Tibial nerve (tissue), 4 donors: Measurements from ENCODE around the gene OSTM1. TPM values are rescaled to one million over a fixed set of nuclear protein-coding genes. Genes with fewer than 3 reads are reported as not detected.

ENCODE experiments used
- DNase-seq, 2 donors: peaks; one replicate each; pipeline ENCODE4 v3.0.0-alpha.2; 2019; ENCODE audit warnings: low spot score in 2 of 2
- H3K27ac ChIP-seq, 4 donors: fragments of 200-600 bp; sonication (generic) in 3 of 4; one replicate each; pipeline ENCODE4 v1.5.1; 2017 to 2019; ENCODE audit warnings: mild to moderate bottlenecking in 1 of 4
- H3K27me3 ChIP-seq, 2 donors: fragments of 200-600 bp; sonication (generic) in 1 of 2; one replicate each; pipeline versions ENCODE4 v1.5.1 to v1.6.0; 2017 to 2019
- H3K36me3 ChIP-seq, 3 donors: fragments of 200-600 bp; sonication (generic); one replicate each; pipeline ENCODE4 v1.5.1; 2018 to 2019
- H3K4me1 ChIP-seq, 4 donors: fragments of 200-600 bp; sonication (generic) in 3 of 4; one replicate each; pipeline ENCODE4 v1.5.1; 2017 to 2019
- H3K4me3 ChIP-seq, 4 donors: fragments of 200-600 bp; sonication (generic) in 3 of 4; one replicate each; pipeline ENCODE4 v1.5.1; 2017 to 2019; ENCODE audit warnings: mild to moderate bottlenecking in 1 of 4, moderate library complexity in 1 of 4
- H3K9me3 ChIP-seq, 4 donors: fragments of 200-600 bp; sonication (generic) in 3 of 4; one replicate each; pipeline ENCODE4 v1.5.1; 2017 to 2019
- CTCF ChIP-seq, 5 experiments: fragments of 200-600 bp in 3 of 5; fragments of 450-650 bp in 2 of 5; sonication (generic) in 3 of 5; IDR thresholded peaks; one replicate each; pipeline ENCODE4 v1.5.1; 2016 to 2019; ENCODE audit warnings: antibody characterized with exemption in 5 of 5, mild to moderate bottlenecking in 3 of 5, moderate library complexity in 2 of 5
- EP300 ChIP-seq, 2 donors: sonication (generic); formaldehyde crosslinking; IDR thresholded peaks; one replicate each; pipeline ENCODE4 v1.6.1; 2017; ENCODE audit warnings: antibody characterized with exemption in 2 of 2, mild to moderate bottlenecking in 1 of 2
- POLR2A ChIP-seq, 2 donors: fragments of 450-650 bp; IDR thresholded peaks; one replicate each; pipeline ENCODE4 v1.6.1; 2017; ENCODE audit warnings: antibody characterized with exemption in 2 of 2, mild to moderate bottlenecking in 2 of 2, moderate library complexity in 2 of 2
- WGBS, 2 donors: methylation state at CpG; one replicate each; pipeline ENCODE4 v1.1.5; 2018; 5-methylcytosine and 5-hydroxymethylcytosine counted together
- total RNA-seq, 4 donors: library from RNA; depleted of rRNA; stranded (reverse); fragments of >200 nt; gene quantifications; one replicate each; pipeline ENCODE4 v1.1.0, GENCODE V29; 2016

Gene OSTM1
- total RNA-seq, 4 donors from 2014 or later: 49.8 to 136 (median 96.0) TPM

- DNase-seq: no peak
- H3K36me3 ChIP-seq: peaks cover 0 to 16% (median 0%) of the 10 kb centered on the region in 3 donors
- peaks cover 0 to 22% (median 8%) of the 10 kb centered on the region in 4 donors for H3K4me1 ChIP-seq
- H3K4me3 ChIP-seq: no peak overlapping the region
- H3K27ac ChIP-seq: no peak overlapping the region
- no peaks in the 10 kb centered on the region for H3K9me3 ChIP-seq
- 83 to 92% methylated on average over 3 of the region's 3 CpGs for WGBS, 2 donors
- TF ChIP-seq POLR2A (IDR thresholded peaks at IDR 0.05): no peak
- no peaks in the 10 kb centered on the region for H3K27me3 ChIP-seq
Observed at GRCh38 chr6:108071736-108072276, 2.7 kb downstream of the OSTM1 start.

GRCh38 chr6:108068618-108069017 lies 5.9 kb downstream of the OSTM1 start:
- no peaks in the 10 kb centered on the region for H3K27me3 ChIP-seq
- H3K4me1 ChIP-seq: peaks cover 0 to 9% (median 2%) of the 10 kb centered on the region in 4 donors
- no peak overlapping the region for H3K27ac ChIP-seq
- H3K36me3 ChIP-seq: peaks cover 0 to 34% (median 0%) of the 10 kb centered on the region in 3 donors
- TF ChIP-seq EP300 (IDR thresholded peaks at IDR 0.05): no peak
- no peaks in the 10 kb centered on the region for H3K9me3 ChIP-seq
- no peak overlapping the region for H3K4me3 ChIP-seq
- DNase-seq: no peak
- WGBS, 2 donors: 74 to 83% methylated on average over 2 of the region's 2 CpGs

- TF ChIP-seq EP300 (IDR thresholded peaks at IDR 0.05): no peak
- TF ChIP-seq CTCF (IDR thresholded peaks at IDR 0.05): no peak
- no peak for TF ChIP-seq POLR2A (IDR thresholded peaks at IDR 0.05)
- peaks cover 0 to 5% (median under 1%) of the 10 kb centered on the region in 4 donors for H3K4me1 ChIP-seq
- no peak overlapping the region for H3K27ac ChIP-seq
- no peak for DNase-seq
- peaks cover 0 to 39% (median 0%) of the 10 kb centered on the region in 3 donors for H3K36me3 ChIP-seq
- no peaks in the 10 kb centered on the region for H3K27me3 ChIP-seq
- H3K4me3 ChIP-seq: no peak overlapping the region
- no peaks in the 10 kb centered on the region for H3K9me3 ChIP-seq
- 90 to 94% methylated on average over 3 of the region's 3 CpGs for WGBS, 2 donors
Observed at GRCh38 chr6:108068182-108068581, 6.4 kb downstream of the OSTM1 start.

- no peak overlapping the region for H3K27ac ChIP-seq
- H3K36me3 ChIP-seq: peaks cover 0 to 25% (median 0%) of the 10 kb centered on the region in 3 donors
- no peak for TF ChIP-seq EP300 (IDR thresholded peaks at IDR 0.05)
- no peak for TF ChIP-seq CTCF (IDR thresholded peaks at IDR 0.05)
- TF ChIP-seq POLR2A (IDR thresholded peaks at IDR 0.05): no peak
- no peaks in the 10 kb centered on the region for H3K27me3 ChIP-seq
- 78 to 90% methylated on average over 2 of the region's 2 CpGs for WGBS, 2 donors
- no peak overlapping the region for H3K4me3 ChIP-seq
- no peaks in the 10 kb centered on the region for H3K4me1 ChIP-seq
- no peaks in the 10 kb centered on the region for H3K9me3 ChIP-seq
- no peak for DNase-seq
Observed at GRCh38 chr6:108052706-108053105, 21.8 kb downstream of the OSTM1 start.

- Histone ChIP-seq H3K27ac (no peak overlapping the region), H3K27me3 (no peaks in the 10 kb centered on the region), H3K4me3 (no peak overlapping the region), H3K36me3 (peaks cover 0 to 31% (median 9%) of the 10 kb centered on the region in 3 donors), H3K9me3 (no peaks in the 10 kb centered on the region), H3K4me1 (no peaks in the 10 kb centered on the region)
- DNase-seq: no peak
- no peak for TF ChIP-seq CTCF (IDR thresholded peaks at IDR 0.05)
- no peak for TF ChIP-seq POLR2A (IDR thresholded peaks at IDR 0.05)
- TF ChIP-seq EP300 (IDR thresholded peaks at IDR 0.05): no peak
Observed at GRCh38 chr6:108051481-108051880, 23.1 kb downstream of the OSTM1 start.

- WGBS, 2 donors: 93 to 94% methylated on average over 8 of the region's 8 CpGs
- no peak for DNase-seq
- Histone ChIP-seq H3K27me3 (no peaks in the 10 kb centered on the region), H3K9me3 (no peaks in the 10 kb centered on the region), H3K4me1 (no peaks in the 10 kb centered on the region), H3K36me3 (peaks cover 0 to 76% (median 2%) of the 10 kb centered on the region in 3 donors), H3K27ac (no peak overlapping the region), H3K4me3 (no peak overlapping the region)
- no peak for TF ChIP-seq POLR2A (IDR thresholded peaks at IDR 0.05)
- TF ChIP-seq EP300 (IDR thresholded peaks at IDR 0.05): no peak
- no peak for TF ChIP-seq CTCF (IDR thresholded peaks at IDR 0.05)
Observed at GRCh38 chr6:108039681-108040080, 34.9 kb downstream of the OSTM1 start.
